ENCODE results near the gene ANXA2.
"Not testable (repeated sequence)": the region's sequence is repeated elsewhere in the genome, so short reads cannot be mapped to it uniquely, and the experiment has no call there.

ANXA2 gene

GRCh38 chr15:60410350-60410749 is 12.6 kb upstream of the ANXA2 start:
- DNase-seq (ENCODE audit: low read depth in 3 of 3), result not testable (repeated sequence)

- no peak for DNase-seq (ENCODE audit: low read depth in 3 of 3)
These were observed 10.7 kb upstream of the ANXA2 start for GRCh38 chr15:60408463-60408981.

GRCh38 chr15:60407415-60407805 is 9.6 kb upstream of the ANXA2 start:
- no peak for DNase-seq (ENCODE audit: low read depth in 3 of 3)

- no peak for DNase-seq (ENCODE audit: low read depth in 3 of 3)
These were observed 9.0 kb upstream of the ANXA2 start for GRCh38 chr15:60406513-60407414.

- no peak for DNase-seq (ENCODE audit: low read depth in 3 of 3)
These were observed 7.6 kb upstream of the ANXA2 start for GRCh38 chr15:60405399-60405798.

GRCh38 chr15:60404351-60404750 is 6.6 kb upstream of the ANXA2 start:
- not testable (repeated sequence) for DNase-seq (ENCODE audit: low read depth in 3 of 3)

- no peak for DNase-seq (ENCODE audit: low read depth in 3 of 3)
These were observed 3.2 kb upstream of the ANXA2 start for GRCh38 chr15:60400944-60401343.

- no peak for DNase-seq (ENCODE audit: low read depth in 3 of 3)
These were observed 2.1 kb upstream of the ANXA2 start for GRCh38 chr15:60399931-60400330.

GRCh38 chr15:60399246-60399915 is 1.6 kb upstream of the ANXA2 start:
- peak in 1 of 3 experiments; percentile 5 for DNase-seq (ENCODE audit: low read depth in 3 of 3)

- DNase-seq (ENCODE audit: low read depth in 3 of 3), result peak in 2 of 3 experiments; percentile 14 to 15
These were observed 621 bp downstream of the ANXA2 start for GRCh38 chr15:60396958-60397771.

GRCh38 chr15:60396560-60396957 is 1.2 kb downstream of the ANXA2 start:
- no peak for DNase-seq (ENCODE audit: low read depth in 3 of 3)

- DNase-seq (ENCODE audit: low read depth in 3 of 3), result no peak
These were observed 1.7 kb downstream of the ANXA2 start for GRCh38 chr15:60396100-60396499.

- no peak for DNase-seq (ENCODE audit: low read depth in 3 of 3)
These were observed 2.3 kb downstream of the ANXA2 start for GRCh38 chr15:60395276-60396011.

GRCh38 chr15:60394689-60395097 is 3.1 kb downstream of the ANXA2 start:
- DNase-seq (ENCODE audit: low read depth in 3 of 3), result no peak

- DNase-seq (ENCODE audit: low read depth in 3 of 3), result no peak
These were observed 4.6 kb downstream of the ANXA2 start for GRCh38 chr15:60392986-60393790.

- no peak for DNase-seq (ENCODE audit: low read depth in 3 of 3)
These were observed 5.2 kb downstream of the ANXA2 start for GRCh38 chr15:60392601-60392985.

- DNase-seq (ENCODE audit: low read depth in 3 of 3), result no peak
These were observed 6.0 kb downstream of the ANXA2 start for GRCh38 chr15:60391722-60392315.

GRCh38 chr15:60390871-60391501 is 6.8 kb downstream of the ANXA2 start:
- DNase-seq (ENCODE audit: low read depth in 3 of 3), result no peak

GRCh38 chr15:60390231-60390630 is 7.6 kb downstream of the ANXA2 start:
- DNase-seq (ENCODE audit: low read depth in 3 of 3), result no peak

Measured in stimulated activated CD4-positive, alpha-beta T cell treated with anti-CD3 and anti-CD28 coated beads, TNF-alpha, amount 100 ng/mL, for 4 hours (primary cell).